IMR-90 (cell line): Measurements from ENCODE around the gene UTRN. TPM values are rescaled to one million over a fixed set of nuclear protein-coding genes. Genes with fewer than 3 reads are reported as not detected.

Experiments
- ATAC-seq: fragments of 200-7000 bp; cut with Tn5 transposase; 2 replicates; pipeline ENCODE4 v1.9.1; 2020; ENCODE audit warnings: low read depth, mild to moderate bottlenecking, moderate library complexity
- BruUV-seq: library from RNA; stranded (reverse); fragments of 400-500 nt; replicated peaks from 2 replicates; lab custom pipeline; 2021; lab: Mats Ljungman, UMichigan
- CTCF ChIA-PET: fragments of 300-600 bp; formaldehyde crosslinking; extraction: SDS; loops from one replicate; lab custom pipeline; 2021; ENCODE audit warnings: antibody characterized with exemption; lab: Yijun Ruan, JAX
- POLR2A ChIA-PET: fragments of 300-600 bp; sonication (Branson Sonifier 250); formaldehyde crosslinking; loops from one replicate; lab custom pipeline; 2022; ENCODE audit warnings: antibody characterized with exemption; ENCODE audit not compliant: unreplicated experiment; lab: Charles Lee
- DNase-seq: peaks from one replicate; pipeline ENCODE4 v3.0.0; 2013
- H2AFZ ChIP-seq: replicated peaks from 2 replicates; pipeline ENCODE3; 2013; ENCODE audit warnings: low read length, mild to moderate bottlenecking; ENCODE audit not compliant: poor library complexity
- H2AK5ac ChIP-seq: 2 replicates; pipeline ENCODE4 v1.6.1; 2013; ENCODE audit warnings: low read depth, low read length, inconsistent platforms
- H2AK9ac ChIP-seq: replicated peaks from 2 replicates; pipeline ENCODE3; 2013; ENCODE audit warnings: mild to moderate bottlenecking, low read depth, low read length, moderate library complexity; ENCODE audit not compliant: poor library complexity
- H2BK120ac ChIP-seq: 2 replicates; pipeline ENCODE4 v1.6.1; 2013; ENCODE audit warnings: low read depth, low read length, inconsistent platforms
- H2BK15ac ChIP-seq: 3 replicates; pipeline ENCODE4 v1.6.1; 2013; ENCODE audit warnings: low read depth, low read length, inconsistent platforms
- H2BK20ac ChIP-seq: 2 replicates; pipeline ENCODE4 v1.6.1; 2013; ENCODE audit warnings: low read depth, mild to moderate bottlenecking, inconsistent platforms, low read length, moderate library complexity
- H2BK5ac ChIP-seq: 2 replicates; pipeline ENCODE4 v1.6.1; 2013; ENCODE audit warnings: mild to moderate bottlenecking, low read depth, low read length, inconsistent platforms; ENCODE audit not compliant: poor library complexity, severe bottlenecking
- H3K14ac ChIP-seq: replicated peaks from 2 replicates; pipeline ENCODE4 v1.6.1; 2013; ENCODE audit warnings: low read depth, low read length, inconsistent platforms
- H3K18ac ChIP-seq: 2 replicates; pipeline ENCODE4 v1.6.1; 2013; ENCODE audit warnings: low read depth, low read length, control low read depth
- H3K23ac ChIP-seq: 2 replicates; pipeline ENCODE4 v1.6.1; 2013; ENCODE audit warnings: low read depth, low read length, inconsistent platforms
- H3K27ac ChIP-seq: 2 replicates; pipeline ENCODE4 v1.5.1; 2013; ENCODE audit warnings: mild to moderate bottlenecking, control low read depth, low read length; ENCODE audit not compliant: insufficient read depth
- H3K27me3 ChIP-seq: 2 replicates; pipeline ENCODE4 v1.6.1; 2013; ENCODE audit warnings: low read length; ENCODE audit not compliant: control insufficient read depth, insufficient read depth
- H3K36me3 ChIP-seq: 2 replicates; pipeline ENCODE4 v1.6.1; 2013; ENCODE audit warnings: low read length, mixed read lengths; ENCODE audit not compliant: control insufficient read depth, insufficient read depth
- H3K4ac ChIP-seq: 2 replicates; pipeline ENCODE4 v1.6.1; 2013; ENCODE audit warnings: low read depth, low read length, inconsistent platforms
- H3K4me1 ChIP-seq: 2 replicates; pipeline ENCODE4 v1.6.1; 2013; ENCODE audit warnings: low read length, mixed read lengths; ENCODE audit not compliant: control insufficient read depth, insufficient read depth
- H3K4me2 ChIP-seq: 2 replicates; pipeline ENCODE4 v1.6.1; 2013; ENCODE audit warnings: low read depth, mild to moderate bottlenecking, control low read depth, low read length, moderate library complexity
- H3K4me3 ChIP-seq: 2 replicates; pipeline ENCODE4 v1.5.1; 2013; ENCODE audit warnings: low read depth, mild to moderate bottlenecking, control low read depth, low read length, moderate library complexity; ENCODE audit not compliant: insufficient read depth
- H3K56ac ChIP-seq: 2 replicates; pipeline ENCODE4 v1.6.1; 2013; ENCODE audit warnings: low read length, inconsistent platforms; ENCODE audit not compliant: insufficient read depth; ENCODE audit errors: extremely low read depth
- H3K79me1 ChIP-seq, 2 experiments: 2 replicates each; pipeline ENCODE4 v1.6.1; 2013; ENCODE audit warnings: low read length in 2 of 2, inconsistent platforms in 1 of 2, low read depth in 1 of 2
- H3K9ac ChIP-seq: 2 replicates; pipeline ENCODE4 v1.6.1; 2013; ENCODE audit warnings: low read depth, low read length, control low read depth
- H3K9me1 ChIP-seq: 2 replicates; pipeline ENCODE4 v1.6.1; 2013; ENCODE audit warnings: low read length, inconsistent platforms; ENCODE audit not compliant: insufficient read depth
- H3K9me3 ChIP-seq: 2 replicates; pipeline ENCODE4 v1.6.1; 2013; ENCODE audit warnings: low read length; ENCODE audit not compliant: control insufficient read depth, insufficient read depth
- H4K20me1 ChIP-seq: 2 replicates; pipeline ENCODE4 v1.6.1; 2013; ENCODE audit warnings: low read length, inconsistent platforms; ENCODE audit not compliant: insufficient read depth
- H4K5ac ChIP-seq: 2 replicates; pipeline ENCODE4 v1.6.1; 2013; ENCODE audit warnings: mild to moderate bottlenecking, low read depth, low read length, control low read depth
- H4K8ac ChIP-seq, 2 experiments: 2 replicates each; pipeline ENCODE4 v1.6.1; 2013; ENCODE audit warnings: low read depth in 2 of 2, low read length in 2 of 2, control low read depth in 1 of 2, inconsistent platforms in 1 of 2
- H4K91ac ChIP-seq: 2 replicates; pipeline ENCODE4 v1.6.1; 2013; ENCODE audit warnings: low read depth, low read length, inconsistent platforms; ENCODE audit not compliant: insufficient read depth
- BHLHE40 ChIP-seq: fragments of 150-350 bp; IDR thresholded peaks from 2 replicates; pipeline ENCODE4 v1.6.1; 2016; ENCODE audit warnings: mild to moderate bottlenecking, low read depth, low read length
- CHD1 ChIP-seq: IDR thresholded peaks from 2 replicates; pipeline ENCODE4 v1.6.1; 2012; ENCODE audit warnings: low read depth, low read length, improper control_type of control experiment
- CTCF ChIP-seq: conservative IDR thresholded peaks from 2 replicates; pipeline ENCODE4 v1.5.1; 2012; ENCODE audit warnings: mild to moderate bottlenecking, low read depth, low read length, improper control_type of control experiment
- MAZ ChIP-seq: IDR thresholded peaks from 2 replicates; pipeline ENCODE4 v1.6.1; 2012; ENCODE audit warnings: low read depth, mild to moderate bottlenecking, low read length, improper control_type of control experiment, moderate library complexity, borderline replicate concordance
- NFE2L2 ChIP-seq: fragments of 150-350 bp; IDR thresholded peaks from 2 replicates; pipeline ENCODE4 v1.6.1; 2016; ENCODE audit warnings: low read depth, mild to moderate bottlenecking, low read length
- RCOR1 ChIP-seq: IDR thresholded peaks from 2 replicates; pipeline ENCODE4 v1.6.1; 2012; ENCODE audit warnings: mild to moderate bottlenecking, low read length, improper control_type of control experiment; ENCODE audit not compliant: insufficient replicate concordance
- RFX5 ChIP-seq: IDR thresholded peaks from 2 replicates; pipeline ENCODE4 v1.8.0; 2012; ENCODE audit warnings: low read depth, mild to moderate bottlenecking, low read length, moderate library complexity
- WGBS, 2 experiments: methylation state at CpG; one replicate each; pipeline versions ENCODE4 v1.1.5 to v1.1.7; 2013; ENCODE audit warnings: missing lambda C conversion rate in 2 of 2; ENCODE audit not compliant: insufficient read length in 1 of 2; ENCODE audit errors: extremely low coverage in 2 of 2; 5-methylcytosine and 5-hydroxymethylcytosine counted together
- dilution Hi-C: fragments of 300-500 bp; cut with HindIII; formaldehyde crosslinking; loops from one replicate; pipeline ENCODE4 v1.14.3; 2018; ENCODE audit warnings: low sequenced_read_pairs; ENCODE audit not compliant: unreplicated experiment
- in situ Hi-C: fragments of 300-500 bp; cut with MboI; formaldehyde crosslinking; loops from 3 replicates; pipeline ENCODE4 v1.14.3; 2019; ENCODE audit warnings: low sequenced_read_pairs, inconsistent platforms, mixed read lengths
- intact Hi-C: fragments of 100-400 bp; cut with micrococcal nuclease; formaldehyde crosslinking; loops from 2 replicates; pipeline ENCODE4 v1.10.0; 2022
- polyA plus RNA-seq, 3 experiments: library from polyadenylated mRNA; depleted of rRNA; stranded (reverse); fragments of >200 nt; gene quantifications; 2 replicates each; pipeline ENCODE4 v1.2.3, GENCODE V29; 2012; ENCODE audit warnings: low replicate concordance in 1 of 3
- total RNA-seq: library from RNA; depleted of rRNA; stranded (reverse); fragments of >200 nt; gene quantifications from 2 replicates; pipeline ENCODE4 v1.2.3, GENCODE V29; 2012
- TF ChIP-seq, protein P1 (sequence below): fragments of 150-350 bp; IDR thresholded peaks from 2 replicates; pipeline ENCODE4 v1.6.1; 2016; ENCODE audit warnings: low read depth, mild to moderate bottlenecking, low read length, moderate library complexity, borderline replicate concordance

Gene UTRN
- total and polyA plus RNA-seq, 2 of the 4 experiments (the other 2 are of a cell fraction) = 17.3 to 83.5 TPM

- H3K27ac ChIP-seq = no peak overlapping the region
- TF ChIP-seq RFX5 (no peak), CTCF (no peak), CHD1 (no peak), NFE2L2 (no peak), RCOR1 (no peak), BHLHE40 (no peak), MAZ (no peak)
- TF ChIP-seq, protein P1, sequence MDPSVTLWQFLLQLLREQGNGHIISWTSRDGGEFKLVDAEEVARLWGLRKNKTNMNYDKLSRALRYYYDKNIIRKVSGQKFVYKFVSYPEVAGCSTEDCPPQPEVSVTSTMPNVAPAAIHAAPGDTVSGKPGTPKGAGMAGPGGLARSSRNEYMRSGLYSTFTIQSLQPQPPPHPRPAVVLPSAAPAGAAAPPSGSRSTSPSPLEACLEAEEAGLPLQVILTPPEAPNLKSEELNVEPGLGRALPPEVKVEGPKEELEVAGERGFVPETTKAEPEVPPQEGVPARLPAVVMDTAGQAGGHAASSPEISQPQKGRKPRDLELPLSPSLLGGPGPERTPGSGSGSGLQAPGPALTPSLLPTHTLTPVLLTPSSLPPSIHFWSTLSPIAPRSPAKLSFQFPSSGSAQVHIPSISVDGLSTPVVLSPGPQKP = no peak
- H3K27me3 ChIP-seq = no peaks in the 10 kb centered on the region
- 0 out of 2 replicates have a peak, but pooled peaks cover 2% of the 10 kb centered on the region for H3K9me3 ChIP-seq
- no peak overlapping the region for H3K14ac ChIP-seq
- no peak overlapping the region for H3K23ac ChIP-seq
- H2BK15ac ChIP-seq = no peak overlapping the region
- no peak overlapping the region for H3K4me2 ChIP-seq
- in situ Hi-C loops (no loop called here), dilution Hi-C loops (no loop called here), intact Hi-C loops (no loop called here)
- H4K91ac ChIP-seq = no peak overlapping the region
- H2AK9ac ChIP-seq = no peak overlapping the region
- H3K56ac ChIP-seq = no peak overlapping the region
- DNase-seq (no peak), ATAC-seq (no peak)
- ChIA-PET POLR2A (no interaction called here), CTCF (interaction anchor here (0.5 to 0.6 kb wide), 3 partner anchors 164 to 677 kb away, joined by 3 to 4 read pairs (median 3); no protein-coding TSS in a partner anchor)
- H4K5ac ChIP-seq = no peak overlapping the region
- BruUV-seq = no TSS peak
- no peak overlapping the region for H2AK5ac ChIP-seq
- H3K4me1 ChIP-seq = peaks cover 11% of the 10 kb centered on the region
- H2BK20ac ChIP-seq = no peak overlapping the region
- H3K4ac ChIP-seq = no peak overlapping the region
- H3K9ac ChIP-seq = no peak overlapping the region
- no peak overlapping the region for H2AFZ ChIP-seq
- WGBS, 2 experiments = 100% methylated on average over 1 of the region's 4 CpGs
- H2BK5ac ChIP-seq = no peak overlapping the region
- no peaks in the 10 kb centered on the region for H4K20me1 ChIP-seq
- H3K4me3 ChIP-seq = no peak overlapping the region
- H2BK120ac ChIP-seq = no peak overlapping the region
- 0 out of 2 replicates have a peak, but pooled peaks cover 8% of the 10 kb centered on the region for H3K9me1 ChIP-seq
- no peak overlapping the region for H3K18ac ChIP-seq
- no peak overlapping the region for H4K8ac ChIP-seq
- H3K79me1 ChIP-seq = no peaks in the 10 kb centered on the region
- no peaks in the 10 kb centered on the region for H3K36me3 ChIP-seq
These were observed 16.3 kb upstream of the UTRN start for GRCh38 chr6:144268794-144269349.
